CD4-positive, alpha-beta T cell treated with Interleukin-12 subunit alpha and Interleukin-12 subunit beta, for 1 hour (primary cell): ENCODE results near the gene ADCY5.

ENCODE experiments used
- DNase-seq: peaks from one replicate; pipeline ENCODE4 v3.0.0-alpha.2; 2020

ADCY5 gene

DNA sequence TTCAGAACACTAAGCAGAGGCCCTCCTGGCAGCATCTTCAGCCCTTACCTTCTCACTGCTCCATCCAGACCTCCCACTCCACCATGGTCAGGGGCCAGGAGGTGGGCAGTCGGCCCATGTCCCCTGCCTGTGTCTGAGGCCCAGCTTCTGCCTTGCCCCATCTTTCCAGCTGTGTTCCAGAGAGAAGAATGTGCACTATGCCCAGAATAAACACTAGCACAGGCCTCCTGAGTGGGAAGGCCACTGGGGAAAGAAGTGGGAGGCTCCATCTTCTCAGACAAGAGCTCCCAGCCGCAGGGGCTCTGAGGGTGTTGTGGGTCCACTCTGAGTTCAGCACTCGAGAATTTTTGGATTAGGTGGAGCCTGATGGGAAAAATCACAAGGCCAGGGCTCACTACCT, 44.5 kb downstream of the ADCY5 start:
- DNase-seq = no peak

DNA sequence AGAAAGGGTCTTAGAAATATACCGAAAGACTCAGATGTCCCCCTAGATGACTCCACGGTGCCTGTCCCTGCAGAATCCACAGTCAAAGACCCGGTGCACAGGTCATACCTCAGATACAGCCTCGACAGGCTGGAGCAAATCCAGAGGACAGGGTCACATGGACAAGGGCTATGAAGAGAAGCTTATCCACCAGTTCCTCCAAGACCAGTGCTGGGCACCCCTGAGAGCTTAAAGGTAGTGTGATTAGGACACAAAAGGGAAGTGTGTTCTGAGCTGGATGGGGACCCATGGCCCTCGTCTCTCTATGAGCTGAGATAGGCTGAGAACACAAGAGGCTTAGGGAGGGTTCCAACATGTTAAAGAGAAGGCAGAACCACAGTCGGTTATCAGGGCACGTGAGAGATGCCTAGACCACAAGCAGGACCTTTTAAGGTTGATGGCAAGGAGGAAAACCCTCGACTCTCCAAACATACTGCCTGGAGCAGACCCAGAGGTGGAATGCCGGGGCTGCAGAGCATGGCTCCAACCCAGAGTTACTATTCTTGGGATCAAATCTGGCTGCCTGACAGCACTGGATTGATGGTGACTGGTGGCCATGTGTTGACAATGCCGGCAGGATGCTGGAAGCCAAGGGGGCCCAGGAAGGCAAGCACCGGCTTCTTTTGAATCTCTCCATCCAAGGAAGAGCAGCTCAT, 46.9 kb downstream of the ADCY5 start:
- no peak for DNase-seq

DNA sequence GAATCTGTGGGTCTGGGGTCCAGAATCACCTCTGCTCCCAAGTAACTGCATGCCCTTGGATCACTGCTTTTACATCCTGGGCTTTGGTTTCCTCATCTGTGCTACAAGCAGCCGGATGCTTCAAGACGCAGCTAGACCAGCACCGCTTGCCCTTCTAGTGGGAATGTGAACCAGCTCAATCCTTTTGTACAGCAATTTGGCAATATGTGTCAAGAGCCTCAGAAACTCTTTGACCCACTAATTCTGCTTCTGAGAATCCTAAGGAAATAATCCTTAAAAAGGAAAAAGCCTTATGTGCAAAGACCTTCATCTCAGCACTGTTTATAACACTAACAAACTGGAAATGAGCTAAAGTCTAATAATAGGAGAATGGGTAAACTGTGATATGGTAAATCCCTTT, 48.7 kb downstream of the ADCY5 start:
- no peak for DNase-seq

DNA sequence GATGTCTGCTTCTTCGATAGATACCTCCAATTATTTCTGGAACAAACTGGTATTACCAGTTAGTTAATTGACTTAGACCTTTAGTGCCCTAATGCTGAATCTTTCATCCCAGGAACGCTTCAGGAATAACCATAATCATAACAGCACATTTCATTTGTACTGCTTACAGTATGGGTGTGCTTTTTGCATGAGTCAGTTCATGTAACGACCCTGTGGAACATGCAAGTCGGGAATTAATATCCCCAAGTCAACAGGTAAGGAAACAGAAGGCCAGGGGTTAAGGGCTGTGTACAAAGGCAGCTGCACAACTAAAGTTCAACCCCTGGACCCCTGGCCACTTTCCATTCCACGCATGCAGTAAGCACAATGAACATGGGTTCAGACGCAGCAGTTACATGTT, 49.2 kb downstream of the ADCY5 start:
- DNase-seq = no peak

DNA sequence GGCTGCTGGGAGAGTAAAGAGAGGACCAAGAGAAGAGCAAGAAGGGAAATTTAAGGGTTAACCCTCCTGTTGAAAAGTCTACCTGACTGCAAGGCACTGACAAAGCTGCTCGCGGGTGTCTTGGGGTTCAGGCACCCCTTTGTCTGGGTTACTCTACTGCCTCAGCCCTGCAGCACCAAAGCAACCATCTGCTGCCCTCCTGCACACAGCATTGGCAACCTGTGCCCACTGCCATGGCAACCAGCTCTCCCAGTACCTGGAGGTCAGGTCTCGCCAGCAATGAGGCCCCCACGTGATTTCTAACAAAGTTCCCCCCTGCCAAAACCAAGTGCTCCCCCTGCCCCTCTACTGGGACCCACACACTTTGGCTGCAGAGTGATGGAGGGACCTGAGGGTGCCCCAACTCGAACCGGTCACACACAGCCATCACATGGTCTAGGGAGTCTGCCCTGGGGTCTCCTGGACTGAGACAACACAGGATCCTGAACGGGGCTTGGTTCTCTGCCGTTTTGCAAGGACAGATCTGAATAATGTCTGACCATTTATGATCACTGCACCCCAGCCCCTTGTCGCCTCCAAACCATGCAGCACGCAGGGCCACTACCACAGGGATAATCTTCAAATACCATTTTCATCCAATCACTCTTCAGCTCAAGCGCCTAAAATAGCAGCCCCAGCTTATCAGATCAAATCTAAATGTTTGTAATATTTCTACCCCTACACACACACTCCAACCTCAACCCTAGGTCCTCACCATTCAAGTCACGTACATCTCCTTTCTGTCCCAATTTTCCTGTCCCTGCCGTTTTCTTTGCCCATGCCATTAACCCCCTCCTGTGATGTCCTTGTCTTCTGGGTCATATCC, 50.7 kb downstream of the ADCY5 start:
- no peak for DNase-seq

DNA sequence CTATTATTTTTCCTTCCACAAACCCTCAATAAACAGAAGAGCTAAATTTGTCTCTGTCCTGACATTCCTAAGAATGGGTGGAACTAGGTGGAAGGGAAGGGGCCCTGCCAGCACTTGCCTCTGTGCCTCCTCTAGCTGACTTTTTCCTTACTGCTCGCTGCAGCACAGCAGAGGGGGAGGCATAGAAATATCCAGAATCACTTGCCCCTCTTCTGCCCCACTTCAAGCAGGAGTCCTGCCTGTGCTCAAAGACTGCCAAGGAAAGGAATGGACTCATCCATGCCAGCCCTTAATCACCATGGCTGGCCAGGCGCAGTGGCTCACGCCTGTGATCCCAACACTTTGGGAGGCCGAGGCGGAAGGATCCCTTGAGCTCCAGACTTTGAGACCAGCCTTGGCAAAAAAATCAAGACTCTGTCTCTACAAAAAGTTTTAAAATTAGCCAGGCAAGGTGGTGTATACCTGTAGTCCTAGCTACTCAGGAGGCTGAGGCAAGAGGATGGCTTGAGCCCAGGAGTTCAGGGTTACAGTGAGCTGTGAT, 51.8 kb downstream of the ADCY5 start:
- DNase-seq = no peak

DNA sequence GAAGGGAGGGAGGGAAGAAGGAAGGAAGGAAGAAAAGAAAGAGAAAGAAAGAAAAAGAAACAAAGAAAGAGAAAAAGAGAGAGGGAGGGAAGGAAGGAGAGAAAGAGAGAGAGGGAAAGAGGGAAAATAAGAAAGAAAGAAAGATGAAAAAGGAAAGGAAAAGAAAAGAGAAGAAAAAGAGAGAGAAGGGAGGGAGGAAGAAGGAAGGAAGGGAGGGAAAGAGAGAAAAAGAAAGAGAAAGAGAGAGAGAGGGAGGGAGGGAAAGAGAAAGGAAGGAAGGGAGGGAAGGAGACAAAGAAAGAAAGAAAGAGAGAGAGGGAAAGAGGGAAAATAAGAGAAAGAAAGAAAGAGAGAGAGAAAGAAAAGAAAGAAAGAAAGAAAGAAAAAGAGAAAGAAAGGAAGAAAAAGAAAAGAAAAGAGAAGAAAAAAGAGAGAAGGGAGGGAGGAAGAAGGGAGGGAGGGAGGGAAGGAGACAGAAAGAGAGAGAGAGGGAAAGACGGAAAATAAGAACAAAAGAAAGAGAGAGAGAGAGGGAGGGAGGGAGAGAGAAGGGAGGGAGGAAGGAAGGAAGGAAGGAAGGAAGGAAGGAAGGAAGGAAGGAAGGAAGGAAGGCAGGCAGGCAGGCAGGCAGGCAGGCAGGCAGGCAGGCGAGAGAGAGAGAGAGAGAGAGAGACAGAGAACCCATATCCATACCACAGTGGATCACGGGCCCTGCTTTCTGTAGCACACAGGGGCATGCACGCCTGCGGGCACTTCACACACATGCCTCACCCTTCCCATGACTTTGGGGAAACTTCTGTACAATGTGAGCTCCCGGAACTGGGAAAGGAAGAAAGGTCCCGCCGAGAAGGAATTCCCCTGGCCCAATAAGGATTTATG, 52.5 kb downstream of the ADCY5 start:
- no peak for DNase-seq

DNA sequence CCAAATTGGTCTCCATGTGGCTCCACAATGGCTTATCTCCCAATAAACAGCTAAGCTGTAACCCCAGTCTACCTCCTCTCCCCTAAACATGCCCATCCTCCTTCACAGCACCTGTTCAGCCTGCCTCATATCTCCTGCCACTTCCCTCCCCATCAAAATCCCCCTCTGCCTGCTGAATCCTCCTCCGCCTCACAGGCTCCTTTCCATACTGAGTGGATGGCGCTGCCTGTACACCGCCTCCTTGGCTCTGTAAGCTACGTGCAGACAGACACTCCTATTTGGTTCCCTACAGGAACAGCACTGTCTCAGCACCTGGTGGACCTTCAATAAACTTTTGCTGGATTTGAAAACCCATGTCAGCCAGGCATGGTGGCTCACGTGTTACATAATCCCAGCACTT, 53.7 kb downstream of the ADCY5 start:
- DNase-seq = no peak

DNA sequence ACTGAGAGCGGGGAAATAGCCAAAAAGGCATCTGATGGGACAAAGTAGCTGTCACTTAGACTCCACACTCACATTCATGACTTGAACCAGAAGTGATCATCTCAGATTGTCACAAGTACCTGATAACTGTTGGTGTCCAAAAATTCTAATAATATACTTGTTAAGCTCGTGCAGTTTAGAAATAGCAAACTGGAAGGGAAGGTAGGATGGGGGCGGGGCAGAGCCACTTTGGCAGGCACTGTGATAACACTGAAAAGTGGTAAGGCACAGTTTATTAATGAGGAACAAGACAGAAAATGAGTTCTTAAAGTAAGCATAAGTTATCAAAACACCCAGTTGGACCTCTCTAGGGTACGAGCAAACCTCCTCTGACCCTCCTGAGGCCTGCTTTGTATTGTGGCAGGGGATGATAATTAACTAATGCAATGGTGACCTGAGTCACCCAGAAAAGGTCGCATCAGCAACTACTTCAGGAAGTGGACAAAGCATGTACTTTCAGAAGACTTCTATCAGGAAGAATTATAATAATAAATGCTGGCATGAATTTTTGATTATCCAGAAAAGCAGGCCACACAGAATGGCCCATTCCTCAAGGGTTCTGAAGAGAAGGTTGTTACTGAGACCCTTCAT, 54.4 kb downstream of the ADCY5 start:
- no peak for DNase-seq

DNA sequence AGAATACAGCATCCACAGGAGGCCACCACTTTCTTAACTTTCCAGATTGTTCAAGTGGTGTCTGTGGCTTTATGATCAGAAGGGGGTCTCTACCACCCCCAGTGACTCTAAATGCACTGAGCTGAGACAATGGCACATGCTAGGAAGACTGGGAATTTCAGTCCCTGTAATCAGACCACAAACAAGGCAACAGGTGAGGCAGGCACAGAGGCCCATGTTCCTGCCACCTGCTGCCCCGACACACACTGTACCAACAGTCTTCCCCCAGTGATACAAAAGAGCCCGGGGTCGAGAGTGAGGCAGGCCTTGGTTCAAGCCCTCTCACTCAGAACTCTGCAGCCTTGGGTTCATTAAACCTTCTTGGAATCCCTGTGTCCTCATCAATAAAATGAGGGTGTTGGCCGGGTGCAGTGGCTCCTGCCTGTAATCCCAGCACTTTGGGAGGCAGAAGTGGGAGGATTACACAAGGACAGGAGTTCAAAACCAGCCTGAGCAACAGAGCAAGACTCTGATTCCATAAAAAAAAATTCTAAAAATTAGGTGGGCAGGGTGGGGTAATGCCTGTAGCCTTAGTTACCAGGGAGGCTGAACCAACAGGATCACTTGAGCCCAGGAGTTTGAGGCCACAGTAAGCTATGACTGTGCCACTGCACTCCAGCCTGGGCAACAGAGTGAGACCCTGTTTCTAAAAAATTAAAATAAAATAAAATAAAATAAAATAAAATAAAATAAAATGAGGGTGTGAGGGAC, 55.8 kb downstream of the ADCY5 start:
- no peak for DNase-seq

DNA sequence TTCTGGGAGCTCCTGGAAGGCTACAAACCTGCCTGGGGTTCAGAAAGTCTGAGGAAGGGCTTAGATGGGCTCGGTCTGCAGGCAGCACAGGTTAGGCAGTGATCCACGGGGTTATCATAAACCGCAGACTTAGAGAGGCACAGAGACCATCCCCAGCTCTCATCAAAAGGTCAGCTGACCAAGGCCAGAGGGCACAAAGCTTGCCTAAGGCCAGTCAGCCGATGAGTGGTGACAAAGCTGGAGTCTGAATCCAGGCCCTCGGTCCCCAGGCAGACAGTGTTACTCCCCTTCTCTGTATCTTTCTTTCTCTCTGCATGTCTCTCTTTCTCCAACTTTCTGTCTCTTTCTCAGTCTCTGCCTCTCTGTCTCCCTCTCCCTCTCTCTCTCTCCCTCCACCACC, 56.5 kb downstream of the ADCY5 start:
- DNase-seq = no peak

DNA sequence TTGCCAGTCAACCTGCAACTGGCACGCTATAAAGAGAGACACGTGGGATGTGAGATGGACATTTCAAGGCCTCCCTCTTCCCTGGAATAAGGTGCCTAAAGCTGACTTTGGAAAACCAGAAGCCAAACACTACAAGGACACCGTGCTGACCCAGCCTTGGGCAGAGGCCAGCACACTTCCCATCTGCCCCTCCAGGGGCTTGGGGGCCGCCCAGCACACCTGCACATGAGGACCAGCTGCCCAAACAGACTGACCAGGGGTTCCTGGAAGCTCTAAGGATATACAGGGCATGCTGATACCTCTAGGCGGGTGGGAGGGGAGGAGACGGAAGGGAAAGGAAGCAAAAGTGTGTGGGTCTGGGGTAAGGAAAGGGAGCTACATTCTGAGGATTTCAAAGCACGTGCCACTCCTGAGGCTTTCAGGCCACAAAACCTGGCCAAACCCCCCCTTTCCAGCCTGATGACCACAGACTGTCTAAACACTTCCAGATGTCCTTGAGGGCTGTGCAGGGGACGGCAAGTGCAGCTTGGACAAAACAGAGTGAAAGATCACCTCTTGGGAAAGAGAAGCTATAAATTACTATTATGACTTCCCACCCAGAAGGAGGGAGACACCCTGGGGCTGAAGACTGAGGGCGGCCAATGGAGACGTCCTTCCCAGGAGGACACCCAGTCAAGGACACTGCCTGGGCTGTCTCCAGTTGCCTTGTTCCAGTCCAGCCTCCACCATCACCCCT, 57.9 kb downstream of the ADCY5 start:
- DNase-seq = no peak

DNA sequence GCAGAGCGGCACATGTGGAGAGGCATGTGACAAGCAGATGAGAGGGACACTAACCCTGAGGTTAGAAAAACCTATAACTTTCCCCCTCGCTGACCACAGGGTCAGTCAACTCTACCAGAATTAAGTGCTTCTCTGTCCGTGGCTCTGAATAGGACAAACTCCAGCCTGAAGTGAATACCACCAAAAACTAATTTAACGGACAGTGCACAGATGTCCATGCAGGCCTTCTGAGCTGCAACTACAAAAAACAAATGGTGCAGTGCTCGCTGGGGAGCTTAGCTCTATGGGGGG, 59.3 kb downstream of the ADCY5 start:
- no peak for DNase-seq

DNA sequence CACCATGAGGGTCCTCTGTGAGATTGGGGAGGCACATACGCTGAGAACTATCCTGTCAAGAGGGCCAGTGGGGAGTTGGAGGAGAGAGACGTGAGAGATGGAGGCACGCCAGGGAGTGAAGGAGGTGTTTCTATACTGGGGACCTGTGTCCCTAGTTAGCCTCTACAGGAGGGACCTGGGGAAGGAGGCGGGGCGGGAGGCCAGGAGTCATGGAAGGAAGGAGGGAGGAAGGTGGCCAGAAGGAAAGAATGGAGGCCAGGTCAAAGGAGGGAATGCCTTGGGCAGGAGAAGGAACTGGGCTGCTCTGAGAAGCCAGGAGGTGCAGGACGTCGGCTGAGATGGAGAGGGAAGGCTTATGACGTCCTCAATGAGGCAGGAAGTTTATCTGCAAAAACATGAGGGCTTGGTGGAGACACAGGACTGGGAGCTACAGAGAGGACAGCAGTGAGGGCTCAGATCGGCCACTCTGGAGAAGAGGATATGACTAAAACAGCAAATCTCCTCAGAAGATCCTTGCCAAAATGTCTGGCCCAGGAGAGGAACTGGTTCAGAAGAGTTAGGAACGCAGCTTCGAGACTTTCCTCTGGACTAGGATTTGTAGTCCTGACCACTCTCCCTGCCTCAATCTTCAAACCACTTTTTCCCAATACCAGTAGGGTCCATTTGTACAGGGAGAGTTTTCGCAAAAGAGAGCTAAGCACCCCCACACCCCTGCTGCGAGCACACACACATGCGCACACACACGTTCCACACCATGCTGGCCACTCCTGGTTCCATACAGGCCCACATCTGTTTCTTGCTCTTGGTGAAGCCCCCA, 59.9 kb downstream of the ADCY5 start:
- no peak for DNase-seq

DNA sequence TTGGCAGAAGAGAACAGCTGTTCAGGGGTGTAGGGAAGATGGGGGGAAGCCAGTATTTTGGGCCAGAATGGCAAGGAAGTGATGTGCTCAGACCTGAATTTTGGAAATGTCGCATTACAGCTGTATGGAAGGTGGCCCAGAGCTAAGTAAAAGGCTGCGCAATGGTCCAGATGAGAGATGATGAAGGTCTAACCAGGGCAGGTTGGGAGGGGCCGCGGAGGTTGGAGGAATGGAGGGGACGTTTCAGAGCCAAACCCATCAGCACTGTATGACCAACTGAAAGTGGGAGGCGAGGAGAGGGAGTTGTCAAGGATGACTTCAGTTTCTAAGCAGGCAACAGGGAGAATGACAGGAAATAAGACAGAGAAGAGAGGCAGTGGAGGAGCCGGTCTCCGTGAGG, 60.8 kb downstream of the ADCY5 start:
- DNase-seq = no peak

DNA sequence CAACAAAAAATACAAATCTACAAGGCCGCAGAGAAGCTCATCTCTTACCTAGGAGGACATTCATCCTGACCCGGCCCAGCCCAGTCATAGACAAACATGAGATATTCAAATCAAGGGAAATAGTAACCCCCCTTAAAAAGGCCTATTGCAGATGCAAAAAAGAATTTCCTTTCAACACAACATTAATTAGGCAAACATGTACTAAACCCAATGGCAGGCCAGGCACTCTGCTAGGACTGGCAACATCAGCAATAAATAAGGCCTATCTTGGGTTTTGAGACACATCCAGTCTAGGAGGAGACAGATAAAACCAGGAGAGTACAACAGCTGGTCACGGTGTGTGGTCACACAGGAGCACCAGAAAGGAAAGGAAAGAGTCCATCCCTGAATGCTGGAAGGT, 61.4 kb downstream of the ADCY5 start:
- no peak for DNase-seq

DNA sequence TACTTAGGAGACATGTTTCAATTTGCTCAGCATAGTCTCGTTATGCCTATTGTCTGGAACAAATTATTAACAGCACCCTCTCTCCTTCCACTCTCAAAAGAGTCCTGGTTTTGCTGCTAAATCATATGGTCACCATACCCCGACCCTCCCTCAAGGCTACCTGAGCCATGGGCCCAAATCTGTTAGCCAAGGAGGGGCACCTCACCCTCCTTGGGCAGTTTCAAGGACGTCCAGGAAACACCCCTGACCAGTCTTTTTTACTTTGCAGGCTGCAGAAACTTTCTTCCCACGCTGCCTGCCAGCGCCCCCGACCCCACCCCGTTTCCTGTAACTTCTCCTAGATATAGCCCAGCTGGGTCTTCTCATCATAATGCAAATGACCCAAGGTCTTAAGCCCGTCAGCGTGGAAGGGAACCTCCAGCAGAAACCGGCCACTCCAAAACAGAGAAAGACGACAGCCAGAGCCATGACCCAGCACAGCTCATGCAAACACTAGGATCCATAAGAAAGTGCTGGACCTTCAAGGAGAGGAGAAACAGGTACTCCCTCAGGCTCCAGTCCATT, 62.3 kb downstream of the ADCY5 start:
- no peak for DNase-seq

DNA sequence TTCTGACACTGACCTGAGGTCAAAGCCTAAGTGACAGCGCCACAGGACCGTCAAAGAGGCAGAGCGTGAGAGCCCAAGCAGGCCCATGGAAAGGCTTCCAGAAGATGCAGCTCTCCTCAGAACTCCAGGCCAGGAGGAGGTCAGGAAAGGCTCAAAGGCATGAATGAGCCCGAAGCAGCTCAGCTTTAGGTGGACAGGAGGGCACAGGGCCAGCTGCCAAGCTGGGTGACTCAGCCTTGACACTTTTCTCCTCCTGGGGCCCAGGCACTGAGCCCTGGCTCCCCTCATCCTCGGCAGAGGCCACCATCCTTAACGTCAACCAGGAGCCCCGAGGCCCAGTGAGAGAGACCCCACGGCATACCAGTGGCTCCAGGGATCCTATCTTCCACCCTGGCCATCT, 62.9 kb downstream of the ADCY5 start:
- DNase-seq = no peak

DNA sequence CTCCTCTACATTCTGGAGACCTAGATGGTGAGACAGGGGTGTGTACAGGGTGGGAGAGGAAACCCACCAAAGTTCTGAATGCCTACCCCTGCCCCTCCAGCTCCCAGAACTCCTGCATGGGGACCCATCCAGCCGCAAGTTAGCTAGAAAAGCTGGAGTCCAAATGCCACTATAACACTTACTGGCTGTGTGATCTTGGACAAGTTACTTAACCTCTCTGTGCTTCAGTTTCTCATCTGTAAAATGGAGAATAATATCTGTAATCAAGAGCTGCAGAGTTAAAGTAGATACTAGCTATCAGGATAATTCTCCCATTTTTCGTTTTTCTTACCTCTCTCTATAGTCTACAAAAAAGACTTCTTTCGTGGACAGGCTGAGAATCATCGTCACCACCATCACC, 63.4 kb downstream of the ADCY5 start:
- DNase-seq = no peak

DNA sequence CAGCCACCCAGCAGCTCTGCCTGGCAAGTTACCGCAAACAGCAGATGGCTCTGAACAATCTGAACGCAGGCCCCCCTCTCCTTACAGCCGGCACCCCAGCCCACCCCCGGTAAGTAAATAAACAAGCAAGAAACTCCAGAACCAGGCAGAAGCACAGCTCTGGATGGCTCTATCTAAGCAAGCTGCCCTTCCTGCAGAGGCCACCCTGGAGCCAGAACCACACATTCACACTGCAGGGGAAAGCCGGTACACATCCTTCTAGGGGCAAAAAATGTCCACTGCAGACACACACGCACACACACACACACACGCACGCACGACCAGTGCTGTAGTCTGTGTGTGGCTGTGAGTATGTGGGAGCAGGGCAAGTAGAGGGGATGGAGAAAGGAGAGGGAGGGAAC, 63.9 kb downstream of the ADCY5 start:
- no peak for DNase-seq
